NOMO-1 treated with dmso at 0.1 percent for 144 hours (cell line): ENCODE measurements around the gene OR5AC2.

ENCODE experiments used
- DNase-seq: peaks from one replicate; lab custom pipeline; 2025; ENCODE audit not compliant: unreplicated experiment; lab: John Stamatoyannopoulos, UW

The OR5AC2 gene

GRCh38 chr3:98086873-98087272 is at the start of gene OR5AC2:
TSS of gene OR5AC2 (plus strand) at chr3:98087173. CDS start at chr3:98087173, 0 bp downstream.
- no peak for DNase-seq

- DNase-seq: no peak
Measured at GRCh38 chr3:98038286-98038685, 48.7 kb upstream of the OR5AC2 start.

- no peak for DNase-seq
Measured at GRCh38 chr3:98038876-98039275, 48.1 kb upstream of the OR5AC2 start.

- DNase-seq: peak; percentile 38
Measured at GRCh38 chr3:98039322-98040024, 47.5 kb upstream of the OR5AC2 start.

GRCh38 chr3:98041350-98041749 is 45.6 kb upstream of the OR5AC2 start:
- no peak for DNase-seq

GRCh38 chr3:98048586-98048985 is 38.4 kb upstream of the OR5AC2 start:
- peak; percentile 17 for DNase-seq

- no peak for DNase-seq
Measured at GRCh38 chr3:98049271-98049670, 37.7 kb upstream of the OR5AC2 start.

GRCh38 chr3:98056035-98056434 is 30.9 kb upstream of the OR5AC2 start:
- no peak for DNase-seq

- no peak for DNase-seq
Measured at GRCh38 chr3:98057631-98058030, 29.3 kb upstream of the OR5AC2 start.

- no peak for DNase-seq
Measured at GRCh38 chr3:98058244-98058960, 28.6 kb upstream of the OR5AC2 start.

GRCh38 chr3:98068824-98069223 is 18.1 kb upstream of the OR5AC2 start:
- DNase-seq: no peak

GRCh38 chr3:98070840-98071239 is 16.1 kb upstream of the OR5AC2 start:
- DNase-seq: no peak

- DNase-seq: no peak
Measured at GRCh38 chr3:98073486-98073885, 13.5 kb upstream of the OR5AC2 start.

- no peak for DNase-seq
Measured at GRCh38 chr3:98095882-98096281, 8.9 kb downstream of the OR5AC2 start.

- no peak for DNase-seq
Measured at GRCh38 chr3:98099848-98100247, 12.9 kb downstream of the OR5AC2 start.

GRCh38 chr3:98108162-98108561 is 21.2 kb downstream of the OR5AC2 start:
- DNase-seq: no peak

GRCh38 chr3:98109807-98110549 is 23.0 kb downstream of the OR5AC2 start:
- DNase-seq: no peak

- DNase-seq: no peak
Measured at GRCh38 chr3:98110550-98110908, 23.6 kb downstream of the OR5AC2 start.

GRCh38 chr3:98114264-98114663 is 27.3 kb downstream of the OR5AC2 start:
- DNase-seq: no peak

- DNase-seq: no peak
Measured at GRCh38 chr3:98115717-98116116, 28.7 kb downstream of the OR5AC2 start.

- DNase-seq: no peak
Measured at GRCh38 chr3:98130421-98130820, 43.4 kb downstream of the OR5AC2 start, which contains the start of gene OR5H1. TSS of gene OR5H1 (plus strand) at chr3:98130721. CDS start at chr3:98132698, 1,977 bp downstream.

- DNase-seq: no peak
Measured at GRCh38 chr3:98136631-98137030, 49.7 kb downstream of the OR5AC2 start.
